Activated CD4-positive, alpha-beta T cell treated with anti-CD3 and anti-CD28 coated beads, Interleukin-2, Interleukin-4, amounts not matched to agents 100 ng/mL and 50 ng/mL, durations not matched to agents 16 hours and 8 hours (primary cell): ENCODE results near the gene HNRNPA1.
"Not testable (repeated sequence)": the region's sequence is repeated elsewhere in the genome, so short reads cannot be mapped to it uniquely, and the experiment has no call there.

ENCODE experiments used
- DNase-seq: peaks from one replicate; pipeline ENCODE4 v3.0.0-alpha.2; 2020; ENCODE audit warnings: low spot score

The HNRNPA1 gene

GRCh38 chr12:54299515-54300224, 19.1 kb downstream of the HNRNPA1 start:
- DNase-seq: no peak

- DNase-seq: no peak
Measured at GRCh38 chr12:54300225-54300731, 19.8 kb downstream of the HNRNPA1 start.

DNA sequence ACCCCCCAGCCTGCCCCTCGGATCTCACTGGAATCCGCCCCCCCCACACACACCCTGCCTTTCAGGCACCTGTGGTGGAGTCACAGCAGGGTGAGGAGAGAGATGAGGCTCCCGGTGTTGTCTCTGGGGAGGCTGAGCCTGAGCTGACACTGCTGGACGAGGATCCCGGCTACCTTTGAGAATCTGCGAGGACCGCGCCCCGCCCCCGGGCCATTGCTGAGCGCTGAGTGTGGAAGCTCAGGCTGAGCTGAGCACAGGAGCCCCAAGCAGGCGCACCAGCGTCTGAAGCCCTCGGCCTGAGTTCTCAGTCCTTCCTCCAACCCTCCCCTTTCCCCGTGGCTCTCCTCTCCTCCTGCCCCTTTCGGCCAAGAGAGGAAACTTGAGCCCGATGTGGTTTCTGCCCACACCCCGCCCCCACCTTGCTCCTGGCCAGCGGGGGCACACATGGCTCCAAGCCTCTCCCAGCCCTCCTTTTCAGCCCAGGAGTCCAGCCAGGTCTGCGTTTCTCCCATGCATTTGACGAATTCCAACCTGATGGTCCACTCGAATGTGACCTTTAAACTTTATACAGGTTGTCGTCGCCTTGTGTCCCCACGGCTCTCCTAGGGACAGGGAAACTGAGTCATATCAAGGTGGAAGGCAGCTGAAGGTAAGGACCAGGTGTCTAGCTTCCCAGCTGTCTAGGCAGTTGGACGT, 20.4 kb downstream of the HNRNPA1 start, which contains the start of gene NFE2:
Gene NFE2 (minus strand): TSS at position 284 of the 696 bp plus-strand sequence. CDS start 5,767 bp downstream, outside the sequence.
- DNase-seq: no peak

GRCh38 chr12:54301428-54302048, 21.0 kb downstream of the HNRNPA1 start:
- no peak for DNase-seq

- no peak for DNase-seq
Measured at GRCh38 chr12:54303640-54304039, 23.1 kb downstream of the HNRNPA1 start.

GRCh38 chr12:54304187-54304810, 23.8 kb downstream of the HNRNPA1 start:
- DNase-seq: no peak

DNA sequence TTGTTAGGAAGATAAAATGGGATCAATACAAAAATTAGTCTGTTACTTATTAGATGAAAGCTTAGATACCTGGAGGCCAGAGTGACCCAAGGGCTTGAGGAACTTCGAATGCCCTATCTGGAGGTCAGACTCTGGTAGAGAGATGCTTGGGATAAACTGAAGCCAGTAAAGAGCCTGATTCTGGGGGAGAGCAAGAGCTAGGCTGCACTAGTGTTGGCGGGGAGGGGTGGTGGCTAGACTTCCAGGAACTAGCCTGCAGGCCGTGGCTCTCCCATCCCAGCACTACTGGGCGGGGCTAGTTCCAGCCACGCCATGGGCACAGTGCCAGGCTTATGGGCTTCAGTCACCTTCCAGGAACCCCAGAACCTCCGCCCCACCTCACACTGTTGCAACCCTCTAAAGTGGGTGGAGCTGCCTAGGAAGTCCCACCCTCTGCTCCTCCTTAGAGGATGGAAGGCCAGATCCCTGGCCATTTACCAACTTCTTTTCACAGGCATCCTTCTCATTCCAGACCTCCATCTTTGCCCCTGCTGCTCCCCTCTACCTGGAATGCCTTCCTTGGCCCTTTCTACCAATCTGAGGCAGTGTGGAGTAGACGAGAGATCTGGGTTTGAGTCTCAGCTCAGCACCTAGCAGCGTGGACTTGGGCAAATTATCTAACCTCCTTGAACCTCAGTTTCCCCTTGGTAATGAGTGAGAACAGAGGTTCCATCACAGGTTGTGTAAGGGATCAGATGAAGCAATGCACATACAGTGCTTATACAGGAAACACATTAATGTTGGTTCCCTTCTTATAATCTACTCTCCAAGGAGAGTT, 26.6 kb downstream of the HNRNPA1 start:
- no peak for DNase-seq

- DNase-seq: no peak
Measured at GRCh38 chr12:54311051-54311450, 30.5 kb downstream of the HNRNPA1 start.

DNA sequence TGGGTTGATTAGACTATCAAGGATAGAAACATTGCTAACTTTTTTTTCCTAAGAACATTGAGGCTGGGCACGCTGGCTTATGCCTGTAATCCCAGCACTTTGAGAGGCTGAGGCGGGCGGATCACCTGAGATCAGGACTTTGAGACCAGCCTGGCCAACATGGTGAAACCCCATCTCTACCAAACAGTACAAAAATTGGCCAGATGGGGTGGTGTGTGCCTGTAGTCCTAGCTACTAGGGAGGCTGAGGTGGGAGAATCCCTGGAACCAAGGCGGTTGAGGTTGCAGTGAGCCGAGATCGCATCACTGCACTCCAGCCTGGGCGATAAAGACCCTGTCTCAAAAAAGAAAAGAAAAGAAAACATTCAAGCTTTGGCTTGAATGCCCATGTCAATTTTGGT, 31.8 kb downstream of the HNRNPA1 start:
- not testable (repeated sequence) for DNase-seq

DNA sequence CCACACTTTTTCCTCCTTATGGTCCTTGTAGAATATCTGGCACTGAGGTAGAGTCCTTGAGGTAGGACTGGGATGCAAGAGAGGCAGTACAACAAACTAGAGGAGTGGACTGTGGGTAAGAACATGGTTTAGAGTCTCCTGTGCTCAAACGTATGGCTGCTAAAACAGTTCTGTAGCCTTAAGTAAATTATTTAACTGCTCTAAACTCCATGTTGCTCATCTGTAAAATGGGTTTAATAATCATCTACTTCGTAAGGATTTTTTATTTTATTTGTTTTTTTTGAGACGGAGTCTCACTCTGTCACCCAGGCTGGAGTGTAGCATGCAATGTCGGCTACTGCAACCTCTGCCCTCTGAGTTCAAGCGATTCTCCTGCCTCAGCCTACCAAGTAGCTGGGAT, 40.8 kb downstream of the HNRNPA1 start:
- no peak for DNase-seq

DNA sequence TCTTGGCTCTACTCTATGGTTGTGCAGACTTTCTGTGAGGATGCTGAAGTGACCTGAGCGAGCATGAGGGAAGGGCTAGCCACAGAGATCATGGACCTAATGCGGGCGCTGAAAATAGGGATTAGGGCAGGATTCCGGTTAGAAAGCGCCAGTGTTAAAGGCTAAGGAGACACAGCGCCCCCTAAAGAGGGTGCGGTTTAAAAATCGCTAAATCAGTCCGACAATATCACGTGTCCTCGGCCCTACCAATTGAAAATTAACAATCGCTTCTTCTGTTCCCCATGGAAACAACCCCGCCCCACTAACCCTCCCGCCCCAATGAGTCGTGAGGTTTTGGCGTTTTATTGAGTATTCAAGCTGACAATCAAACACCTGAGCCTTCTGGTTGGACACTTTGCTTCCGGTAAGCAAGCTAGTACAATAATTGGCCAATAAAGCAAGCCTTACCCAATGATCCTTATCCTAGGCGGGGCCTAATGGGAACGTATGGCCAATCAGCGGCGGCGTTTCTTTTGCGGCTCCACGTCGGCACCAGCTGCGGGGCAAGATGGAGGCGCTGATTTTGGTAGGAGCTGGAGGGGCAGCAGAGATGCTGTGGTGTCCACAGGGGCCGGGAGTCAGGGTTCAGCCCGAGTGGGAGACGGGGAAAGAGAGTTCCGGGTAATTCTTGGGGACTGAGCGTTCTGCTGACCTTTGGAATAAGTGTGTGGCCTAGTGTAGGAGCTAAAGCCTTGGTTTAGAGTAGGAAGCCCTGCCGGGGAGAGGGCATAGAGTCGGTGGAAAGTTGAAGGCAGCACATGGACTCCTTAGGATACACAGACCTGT, 44.3 kb downstream of the HNRNPA1 start, which contains the start of gene COPZ1:
Gene COPZ1 (plus strand): TSS at position 515 of the 825 bp plus-strand sequence. CDS start 33 bp downstream, at position 548.
- DNase-seq: peak; percentile 98

- DNase-seq: not testable (repeated sequence)
Measured at GRCh38 chr12:54325442-54326109, 45.0 kb downstream of the HNRNPA1 start.

GRCh38 chr12:54328595-54329337, 48.2 kb downstream of the HNRNPA1 start:
- DNase-seq: no peak

- no peak for DNase-seq
Measured at GRCh38 chr12:54329759-54330158, 49.2 kb downstream of the HNRNPA1 start.

- no peak for DNase-seq
Measured at GRCh38 chr12:54330442-54330841, 49.9 kb downstream of the HNRNPA1 start.

- no peak for DNase-seq
Measured at GRCh38 chr12:54331461-54331860, 50.9 kb downstream of the HNRNPA1 start.

DNA sequence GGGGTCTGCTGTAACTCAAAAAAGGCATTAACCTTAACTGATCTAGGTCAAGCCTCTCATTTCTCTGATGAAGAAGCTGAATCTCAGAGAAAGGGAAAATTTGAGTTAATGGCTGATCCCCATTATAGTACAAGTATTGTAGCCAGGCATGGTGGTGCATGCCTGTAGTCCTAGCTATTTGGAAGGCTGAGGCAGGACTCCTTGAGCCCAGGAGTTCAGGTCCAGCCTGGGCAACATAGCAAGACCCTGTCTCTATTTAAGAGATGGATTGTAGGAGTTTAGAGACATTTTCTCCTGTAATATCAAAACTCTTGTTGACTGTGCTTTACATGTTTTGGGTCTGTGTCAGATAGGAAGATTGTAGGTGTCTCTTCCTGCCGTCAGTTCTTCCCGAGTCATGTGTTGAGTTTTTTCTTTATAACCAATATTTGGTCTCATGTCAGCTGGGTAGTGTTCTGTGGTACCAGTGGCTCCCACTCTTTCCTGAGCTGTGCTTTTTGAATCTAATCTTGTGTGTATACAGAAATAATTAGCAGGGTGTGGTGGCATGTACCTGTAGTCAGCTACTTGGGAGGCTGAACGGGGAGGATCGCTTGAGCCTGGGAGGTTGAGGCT, 53.0 kb downstream of the HNRNPA1 start:
- DNase-seq: no peak
